ENCODE data around the gene FBXO33.

DNA sequence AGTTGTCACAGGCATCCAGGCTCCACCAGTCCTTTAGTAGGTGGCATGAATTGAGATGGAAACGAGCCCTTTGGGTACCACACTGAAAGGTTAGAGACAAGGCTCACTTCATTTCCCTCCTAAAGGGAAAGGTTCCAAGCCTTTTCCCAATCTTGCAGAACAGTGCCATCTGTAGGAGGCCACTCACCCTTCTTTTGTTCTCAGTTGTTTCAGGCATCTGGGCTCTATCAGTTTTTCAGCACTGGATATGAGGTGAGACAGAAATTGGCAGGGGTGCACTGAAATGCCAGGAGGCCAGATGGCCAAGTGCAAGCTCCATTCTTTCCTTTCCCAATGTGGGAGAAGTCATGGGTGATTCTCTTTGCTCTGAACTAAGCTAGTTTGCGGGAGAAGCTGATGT, 15.2 kb downstream of the FBXO33 start:
- TF ChIP-seq GATA2 (IDR thresholded peaks at IDR 0.05; ENCODE audit: low read depth, low read length) (no peak), GATA3 (IDR thresholded peaks at IDR 0.05; ENCODE audit: low read depth, low read length) (no peak)

Measured in SH-SY5Y (cell line).